ENCODE data around the gene SH2D3C. TPM values are rescaled to one million over a fixed set of nuclear protein-coding genes. Genes with fewer than 3 reads are reported as not detected.
A peak's percentile ranks its signal among the peaks of the same experiment; 100 is the strongest.

SH2D3C gene
- total and polyA plus RNA-seq, 2 of the 4 experiments (the other 2 are of a cell fraction), result under 0.01 to 0.24 TPM

GRCh38 chr9:127809002-127809539 is 30.6 kb upstream of the SH2D3C start:
- no peak overlapping the region for H4K5ac ChIP-seq (ENCODE audit: low read depth, low read length)
- ChIA-PET POLR2A (ENCODE audit: unreplicated experiment) (interaction anchor here (0.5 kb wide), 1 partner anchor 18 kb away, joined by 6 read pairs; no protein-coding TSS in a partner anchor), CTCF (interaction anchor here (0.6 kb wide), 1 partner anchor 357 kb away, joined by 4 read pairs; no protein-coding TSS in a partner anchor)
- H2AK9ac ChIP-seq (replicated peaks; ENCODE audit: low read depth, low read length, poor library complexity), result peak overlapping the region; percentile 5
- H2AFZ ChIP-seq (replicated peaks; ENCODE audit: low read length, poor library complexity), result no peak overlapping the region
- no peak overlapping the region for H3K23ac ChIP-seq (ENCODE audit: low read depth, low read length)
- H3K4ac ChIP-seq (ENCODE audit: low read depth, low read length), result no peak overlapping the region
- no peak overlapping the region for H3K27ac ChIP-seq (ENCODE audit: insufficient read depth, low read length)
- H3K79me1 ChIP-seq (ENCODE audit: low read depth in 1 of 2, low read length in 2 of 2), result peaks cover 33 to 55% of the 10 kb centered on the region in 2 experiments
- H2BK120ac ChIP-seq (ENCODE audit: low read depth, low read length), result no peak overlapping the region
- dilution Hi-C loops (cut with HindIII; ENCODE audit: low sequenced_read_pairs, unreplicated experiment) (no loop called here), intact Hi-C loops (cut with micrococcal nuclease) (no loop called here), in situ Hi-C loops (cut with MboI; ENCODE audit: low sequenced_read_pairs) (no loop called here)
- H3K9me3 ChIP-seq (ENCODE audit: control insufficient read depth, insufficient read depth, low read length), result no peaks in the 10 kb centered on the region
- H4K91ac ChIP-seq (ENCODE audit: insufficient read depth, low read depth, low read length), result no peak overlapping the region
- H3K56ac ChIP-seq (ENCODE audit: extremely low read depth, insufficient read depth, low read length), result no peak overlapping the region
- WGBS, 2 experiments (ENCODE audit: extremely low coverage in 2 of 2, insufficient read length in 1 of 2), result 73% methylated on average over 5 of the region's 9 CpGs; no CpG with 5 or more reads in 1 of the 2 experiments
- H3K14ac ChIP-seq (replicated peaks; ENCODE audit: low read depth, low read length), result no peak overlapping the region
- H2BK5ac ChIP-seq (ENCODE audit: low read depth, low read length, poor library complexity, severe bottlenecking), result no peak overlapping the region
- ATAC-seq (ENCODE audit: low read depth) (no peak), DNase-seq (no peak)
- no peak overlapping the region for H2AK5ac ChIP-seq (ENCODE audit: low read depth, low read length)
- H2BK15ac ChIP-seq (ENCODE audit: low read depth, low read length), result no peak overlapping the region
- peaks cover 62% of the 10 kb centered on the region for H3K36me3 ChIP-seq (ENCODE audit: control insufficient read depth, insufficient read depth, low read length)
- peaks cover 6% of the 10 kb centered on the region; the same call in 1 of the 2 replicates for H3K9me1 ChIP-seq (ENCODE audit: insufficient read depth, low read length)
- H3K27me3 ChIP-seq (ENCODE audit: control insufficient read depth, insufficient read depth, low read length), result no peaks in the 10 kb centered on the region
- TF ChIP-seq FOS (IDR thresholded peaks at IDR 0.05; ENCODE audit: low read depth, low read length) (no peak), MXI1 (IDR thresholded peaks at IDR 0.05; ENCODE audit: borderline replicate concordance, low read depth, low read length) (no peak), RCOR1 (IDR thresholded peaks at IDR 0.05; ENCODE audit: insufficient replicate concordance, low read length) (no peak), CEBPB (IDR thresholded peaks at IDR 0.05; ENCODE audit: low read depth, low read length) (no peak), CTCF (conservative IDR thresholded peaks at IDR 0.05; ENCODE audit: low read depth, low read length) (no peak), SMC3 (IDR thresholded peaks at IDR 0.05; ENCODE audit: low read depth, low read length) (no peak), CHD1 (IDR thresholded peaks at IDR 0.05; ENCODE audit: low read depth, low read length) (no peak)
- TF ChIP-seq, protein P1, sequence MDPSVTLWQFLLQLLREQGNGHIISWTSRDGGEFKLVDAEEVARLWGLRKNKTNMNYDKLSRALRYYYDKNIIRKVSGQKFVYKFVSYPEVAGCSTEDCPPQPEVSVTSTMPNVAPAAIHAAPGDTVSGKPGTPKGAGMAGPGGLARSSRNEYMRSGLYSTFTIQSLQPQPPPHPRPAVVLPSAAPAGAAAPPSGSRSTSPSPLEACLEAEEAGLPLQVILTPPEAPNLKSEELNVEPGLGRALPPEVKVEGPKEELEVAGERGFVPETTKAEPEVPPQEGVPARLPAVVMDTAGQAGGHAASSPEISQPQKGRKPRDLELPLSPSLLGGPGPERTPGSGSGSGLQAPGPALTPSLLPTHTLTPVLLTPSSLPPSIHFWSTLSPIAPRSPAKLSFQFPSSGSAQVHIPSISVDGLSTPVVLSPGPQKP (IDR thresholded peaks at IDR 0.05; ENCODE audit: borderline replicate concordance, low read depth, low read length), result no peak
- H3K4me3 ChIP-seq (ENCODE audit: insufficient read depth, low read depth, low read length), result no peak overlapping the region
- H3K4me2 ChIP-seq (ENCODE audit: low read depth, low read length), result no peak overlapping the region
- no TSS peak for BruUV-seq (replicated peaks)
- H4K8ac ChIP-seq (ENCODE audit: low read depth in 2 of 2, low read length in 2 of 2), result no peak overlapping the region
- H3K4me1 ChIP-seq (ENCODE audit: control insufficient read depth, insufficient read depth, low read length), result peaks cover 6% of the 10 kb centered on the region
- H4K20me1 ChIP-seq (ENCODE audit: insufficient read depth, low read length), result peaks cover 14% of the 10 kb centered on the region
- H2BK20ac ChIP-seq (ENCODE audit: low read depth, low read length), result no peak overlapping the region
- no peak overlapping the region for H3K9ac ChIP-seq (ENCODE audit: low read depth, low read length)
- H3K18ac ChIP-seq (ENCODE audit: low read depth, low read length), result no peak overlapping the region

All from IMR-90 (cell line).